ENCODE measurements around the gene MAPKAPK2. TPM values are rescaled to one million over a fixed set of nuclear protein-coding genes. Genes with fewer than 3 reads are reported as not detected.

Gene MAPKAPK2
- total RNA-seq, 1 donor from 2014 or later: 77.7 TPM

DNA sequence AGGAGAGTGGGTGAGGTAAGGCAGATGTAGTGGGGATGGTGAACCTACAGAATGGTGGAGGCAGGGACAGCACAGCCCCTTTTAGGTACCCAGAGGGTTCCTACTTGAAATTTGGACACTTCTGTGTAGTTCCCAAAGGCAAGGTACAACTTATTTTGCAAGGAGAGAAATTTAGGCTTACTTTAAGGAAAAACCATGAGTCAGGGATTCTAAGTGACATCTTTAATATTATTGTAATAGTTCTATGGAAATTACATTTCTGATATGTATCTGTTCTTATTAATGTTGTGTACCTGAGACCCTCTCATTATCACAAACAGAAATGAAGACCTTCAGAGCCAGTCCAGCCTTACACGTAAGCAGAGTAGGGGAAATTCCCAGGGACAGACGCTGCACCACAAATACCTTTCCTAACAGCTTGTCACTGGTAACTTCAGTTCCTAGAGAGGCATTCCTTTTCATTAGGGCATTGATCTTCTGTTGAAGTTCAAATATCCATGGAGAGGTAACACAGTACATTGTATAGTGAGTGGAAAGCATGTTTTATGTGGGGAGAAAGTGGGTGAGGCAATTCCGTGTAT is 41.5 kb upstream of the MAPKAPK2 start:
- no peaks in the 10 kb centered on the region for H3K9me3 Mint-ChIP-seq
- no peak overlapping the region for H3K4me3 Mint-ChIP-seq
- H3K36me3 Mint-ChIP-seq (ENCODE audit: low read depth): peaks cover 15% of the 10 kb centered on the region
- TF ChIP-seq, protein P1, sequence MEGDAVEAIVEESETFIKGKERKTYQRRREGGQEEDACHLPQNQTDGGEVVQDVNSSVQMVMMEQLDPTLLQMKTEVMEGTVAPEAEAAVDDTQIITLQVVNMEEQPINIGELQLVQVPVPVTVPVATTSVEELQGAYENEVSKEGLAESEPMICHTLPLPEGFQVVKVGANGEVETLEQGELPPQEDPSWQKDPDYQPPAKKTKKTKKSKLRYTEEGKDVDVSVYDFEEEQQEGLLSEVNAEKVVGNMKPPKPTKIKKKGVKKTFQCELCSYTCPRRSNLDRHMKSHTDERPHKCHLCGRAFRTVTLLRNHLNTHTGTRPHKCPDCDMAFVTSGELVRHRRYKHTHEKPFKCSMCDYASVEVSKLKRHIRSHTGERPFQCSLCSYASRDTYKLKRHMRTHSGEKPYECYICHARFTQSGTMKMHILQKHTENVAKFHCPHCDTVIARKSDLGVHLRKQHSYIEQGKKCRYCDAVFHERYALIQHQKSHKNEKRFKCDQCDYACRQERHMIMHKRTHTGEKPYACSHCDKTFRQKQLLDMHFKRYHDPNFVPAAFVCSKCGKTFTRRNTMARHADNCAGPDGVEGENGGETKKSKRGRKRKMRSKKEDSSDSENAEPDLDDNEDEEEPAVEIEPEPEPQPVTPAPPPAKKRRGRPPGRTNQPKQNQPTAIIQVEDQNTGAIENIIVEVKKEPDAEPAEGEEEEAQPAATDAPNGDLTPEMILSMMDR (conservative IDR thresholded peaks at IDR 0.05): no peak
- no peaks in the 10 kb centered on the region for H3K27me3 Mint-ChIP-seq (ENCODE audit: low read depth)
- no peaks in the 10 kb centered on the region for H3K4me1 Mint-ChIP-seq
- H3K27ac Mint-ChIP-seq (ENCODE audit: unreplicated experiment): no peak overlapping the region
- no peak for DNase-seq (ENCODE audit: low read depth, low spot score)

DNA sequence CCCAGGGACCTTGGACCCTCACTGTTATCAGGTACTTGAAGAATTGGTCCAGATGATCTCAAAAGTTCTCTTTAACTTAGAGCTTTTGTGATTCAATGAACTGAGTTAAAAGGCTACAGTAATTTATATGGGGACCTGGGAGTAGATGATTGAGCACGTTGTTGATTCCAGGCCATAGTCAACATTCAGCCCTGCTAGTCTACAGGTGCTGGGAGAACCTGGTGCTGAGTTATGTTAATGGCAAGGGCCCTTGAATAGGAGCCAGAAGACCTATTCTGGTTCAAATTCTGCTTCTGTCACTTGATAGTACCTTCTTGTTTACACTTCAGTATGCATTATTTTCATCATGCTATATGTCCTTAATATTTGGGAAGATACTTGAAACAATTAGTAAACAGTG is 38.2 kb upstream of the MAPKAPK2 start:
- H3K27me3 Mint-ChIP-seq (ENCODE audit: low read depth): no peaks in the 10 kb centered on the region
- H3K27ac Mint-ChIP-seq (ENCODE audit: unreplicated experiment): no peak overlapping the region
- no peaks in the 10 kb centered on the region for H3K9me3 Mint-ChIP-seq
- no peaks in the 10 kb centered on the region for H3K4me1 Mint-ChIP-seq
- DNase-seq (ENCODE audit: low read depth, low spot score): no peak
- H3K4me3 Mint-ChIP-seq: no peak overlapping the region
- H3K36me3 Mint-ChIP-seq (ENCODE audit: low read depth): peaks cover 19% of the 10 kb centered on the region
- TF ChIP-seq, protein P1 (conservative IDR thresholded peaks at IDR 0.05): no peak

DNA sequence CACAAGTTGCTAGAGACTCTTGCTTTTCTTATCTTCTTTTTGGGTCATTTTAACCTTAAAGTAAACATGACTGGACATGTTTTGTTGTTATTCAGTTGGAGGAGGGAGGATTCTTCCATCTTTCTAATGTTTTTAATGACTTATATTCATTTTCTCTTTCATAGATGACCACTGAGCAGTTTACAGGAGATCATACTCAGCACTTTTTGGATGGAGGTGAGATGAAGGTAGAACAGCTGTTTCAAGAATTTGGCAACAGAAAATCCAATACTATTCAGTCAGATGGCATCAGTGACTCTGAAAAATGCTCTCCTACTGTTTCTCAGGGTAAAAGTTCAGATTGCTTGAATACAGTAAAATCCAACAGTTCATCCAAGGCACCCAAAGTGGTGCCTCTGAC is 37.5 kb upstream of the MAPKAPK2 start:
- Mint-ChIP-seq H3K9me3 (no peaks in the 10 kb centered on the region), H3K27ac (ENCODE audit: unreplicated experiment) (no peak overlapping the region)

DNA sequence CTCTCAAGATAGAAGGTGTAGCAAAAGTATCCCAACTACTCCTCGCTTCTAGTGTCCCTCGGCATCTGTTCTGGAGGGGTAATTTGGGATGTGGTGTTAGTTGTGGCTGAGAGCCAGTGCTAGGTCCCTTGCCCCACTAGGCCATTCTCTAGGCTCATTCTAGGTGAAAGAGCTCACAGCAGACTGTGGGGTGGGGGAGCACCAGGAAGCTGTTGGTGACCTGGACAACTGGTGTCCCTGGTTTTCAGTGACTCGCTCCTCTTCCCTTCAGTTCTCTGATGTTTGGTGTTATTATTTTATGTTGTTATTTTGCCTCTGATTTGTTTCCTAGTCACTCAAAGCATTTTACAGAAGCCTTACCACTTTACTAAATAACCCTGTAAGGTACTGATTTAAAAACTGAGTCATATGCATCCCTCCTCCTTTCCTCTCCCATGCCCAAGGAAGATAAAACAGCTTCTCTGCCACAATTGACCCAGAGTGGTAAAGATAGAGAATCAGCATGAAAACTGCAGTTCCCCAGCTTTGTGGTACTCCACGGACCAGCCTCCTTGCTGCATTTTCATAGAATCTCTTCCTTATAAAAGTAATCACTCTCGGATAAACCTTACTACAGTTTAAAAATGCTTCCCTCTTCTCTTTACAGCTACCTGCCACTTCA is 35.3 kb upstream of the MAPKAPK2 start:
- H3K4me3 Mint-ChIP-seq: no peak overlapping the region
- no peaks in the 10 kb centered on the region for H3K27me3 Mint-ChIP-seq (ENCODE audit: low read depth)
- H3K36me3 Mint-ChIP-seq (ENCODE audit: low read depth): peaks cover 11% of the 10 kb centered on the region
- no peaks in the 10 kb centered on the region for H3K9me3 Mint-ChIP-seq
- H3K4me1 Mint-ChIP-seq: peaks cover 4% of the 10 kb centered on the region
- no peak overlapping the region for H3K27ac Mint-ChIP-seq (ENCODE audit: unreplicated experiment)
- DNase-seq (ENCODE audit: low read depth, low spot score): no peak
- TF ChIP-seq, protein P1 (conservative IDR thresholded peaks at IDR 0.05): no peak

More for the DNA sequence above, 37.5 kb upstream of the MAPKAPK2 start:
- no peak overlapping the region for H3K4me3 Mint-ChIP-seq
- no peaks in the 10 kb centered on the region for H3K4me1 Mint-ChIP-seq
- DNase-seq (ENCODE audit: low read depth, low spot score): no peak
- no peaks in the 10 kb centered on the region for H3K27me3 Mint-ChIP-seq (ENCODE audit: low read depth)
- TF ChIP-seq, protein P1 (conservative IDR thresholded peaks at IDR 0.05): no peak
- peaks cover 14% of the 10 kb centered on the region for H3K36me3 Mint-ChIP-seq (ENCODE audit: low read depth)

DNA sequence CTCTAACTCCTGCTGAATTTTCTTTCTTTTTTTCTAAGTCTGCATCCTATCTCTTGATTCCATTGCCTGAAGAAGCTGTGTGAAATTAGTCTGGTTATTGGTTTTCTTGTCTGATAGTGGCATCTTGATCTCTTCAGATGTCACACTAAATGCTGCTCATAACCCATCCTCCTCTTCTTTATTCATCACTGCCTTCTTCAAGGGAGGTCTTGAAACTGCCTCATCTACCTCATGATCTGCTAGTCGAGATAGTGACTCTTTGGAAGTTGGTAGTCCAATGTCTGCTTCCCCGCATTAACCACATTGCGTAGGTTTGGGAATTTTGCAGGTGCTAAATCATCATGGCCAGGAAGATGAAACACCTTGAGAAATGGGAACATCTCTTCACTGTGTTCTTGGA is 33.7 kb upstream of the MAPKAPK2 start:
- no peaks in the 10 kb centered on the region for H3K9me3 Mint-ChIP-seq
- H3K4me3 Mint-ChIP-seq: no peak overlapping the region
- no peak overlapping the region for H3K27ac Mint-ChIP-seq (ENCODE audit: unreplicated experiment)
- H3K4me1 Mint-ChIP-seq: peaks cover 10% of the 10 kb centered on the region
- TF ChIP-seq, protein P1 (conservative IDR thresholded peaks at IDR 0.05): no peak
- H3K27me3 Mint-ChIP-seq (ENCODE audit: low read depth): no peaks in the 10 kb centered on the region
- peaks cover 11% of the 10 kb centered on the region for H3K36me3 Mint-ChIP-seq (ENCODE audit: low read depth)
- no peak for DNase-seq (ENCODE audit: low read depth, low spot score)

Data from neural crest cell (in vitro differentiated cells).